Measurements from ENCODE around the gene MYOM1.

DNA sequence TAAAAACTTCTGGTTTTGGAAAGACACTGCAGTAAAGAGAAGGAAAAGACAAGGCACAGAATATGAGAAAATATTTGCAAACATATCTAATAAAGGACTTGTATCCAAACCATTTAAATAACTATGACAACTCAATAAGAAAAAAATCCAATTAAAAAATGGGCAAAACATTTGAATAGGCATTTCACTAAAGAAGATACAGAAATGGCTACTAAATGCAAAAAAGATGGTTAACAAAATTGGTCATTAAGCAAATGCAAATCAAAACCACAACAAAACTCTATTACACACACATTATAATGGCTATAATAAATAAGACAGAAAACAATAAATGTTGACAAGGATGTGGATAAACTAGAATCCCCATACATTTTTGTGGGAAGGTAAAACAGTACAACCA, 14.5 kb downstream of the MYOM1 start:
- TF ChIP-seq, protein P1, sequence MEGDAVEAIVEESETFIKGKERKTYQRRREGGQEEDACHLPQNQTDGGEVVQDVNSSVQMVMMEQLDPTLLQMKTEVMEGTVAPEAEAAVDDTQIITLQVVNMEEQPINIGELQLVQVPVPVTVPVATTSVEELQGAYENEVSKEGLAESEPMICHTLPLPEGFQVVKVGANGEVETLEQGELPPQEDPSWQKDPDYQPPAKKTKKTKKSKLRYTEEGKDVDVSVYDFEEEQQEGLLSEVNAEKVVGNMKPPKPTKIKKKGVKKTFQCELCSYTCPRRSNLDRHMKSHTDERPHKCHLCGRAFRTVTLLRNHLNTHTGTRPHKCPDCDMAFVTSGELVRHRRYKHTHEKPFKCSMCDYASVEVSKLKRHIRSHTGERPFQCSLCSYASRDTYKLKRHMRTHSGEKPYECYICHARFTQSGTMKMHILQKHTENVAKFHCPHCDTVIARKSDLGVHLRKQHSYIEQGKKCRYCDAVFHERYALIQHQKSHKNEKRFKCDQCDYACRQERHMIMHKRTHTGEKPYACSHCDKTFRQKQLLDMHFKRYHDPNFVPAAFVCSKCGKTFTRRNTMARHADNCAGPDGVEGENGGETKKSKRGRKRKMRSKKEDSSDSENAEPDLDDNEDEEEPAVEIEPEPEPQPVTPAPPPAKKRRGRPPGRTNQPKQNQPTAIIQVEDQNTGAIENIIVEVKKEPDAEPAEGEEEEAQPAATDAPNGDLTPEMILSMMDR (IDR thresholded peaks at IDR 0.05; ENCODE audit: low read length) = no peak
- TF ChIP-seq EZH2 (optimal IDR thresholded peaks at IDR 0.05; ENCODE audit: low read depth, low read length) (no peak), EZH2phosphoT487 (IDR thresholded peaks at IDR 0.05; ENCODE audit: low read length) (no peak)

All from MM.1S (cell line).